HT1080 (cell line): ENCODE results near the gene HDGF. TPM values are rescaled to one million over a fixed set of nuclear protein-coding genes. Genes with fewer than 3 reads are reported as not detected.

Source experiments
- DNase-seq: peaks from one replicate; pipeline ENCODE4 v3.0.0-alpha.2; 2015; ENCODE audit warnings: low read depth
- total RNA-seq: library from RNA; depleted of rRNA; stranded (reverse); fragments of >200 nt; shearing (Covaris generic); gene quantifications from 2 replicates; pipeline ENCODE4 v1.2.3, GENCODE V29; 2014; rRNA removed

Gene HDGF
- total RNA-seq, 1 experiment from 2014 or later = 576 TPM

DNA sequence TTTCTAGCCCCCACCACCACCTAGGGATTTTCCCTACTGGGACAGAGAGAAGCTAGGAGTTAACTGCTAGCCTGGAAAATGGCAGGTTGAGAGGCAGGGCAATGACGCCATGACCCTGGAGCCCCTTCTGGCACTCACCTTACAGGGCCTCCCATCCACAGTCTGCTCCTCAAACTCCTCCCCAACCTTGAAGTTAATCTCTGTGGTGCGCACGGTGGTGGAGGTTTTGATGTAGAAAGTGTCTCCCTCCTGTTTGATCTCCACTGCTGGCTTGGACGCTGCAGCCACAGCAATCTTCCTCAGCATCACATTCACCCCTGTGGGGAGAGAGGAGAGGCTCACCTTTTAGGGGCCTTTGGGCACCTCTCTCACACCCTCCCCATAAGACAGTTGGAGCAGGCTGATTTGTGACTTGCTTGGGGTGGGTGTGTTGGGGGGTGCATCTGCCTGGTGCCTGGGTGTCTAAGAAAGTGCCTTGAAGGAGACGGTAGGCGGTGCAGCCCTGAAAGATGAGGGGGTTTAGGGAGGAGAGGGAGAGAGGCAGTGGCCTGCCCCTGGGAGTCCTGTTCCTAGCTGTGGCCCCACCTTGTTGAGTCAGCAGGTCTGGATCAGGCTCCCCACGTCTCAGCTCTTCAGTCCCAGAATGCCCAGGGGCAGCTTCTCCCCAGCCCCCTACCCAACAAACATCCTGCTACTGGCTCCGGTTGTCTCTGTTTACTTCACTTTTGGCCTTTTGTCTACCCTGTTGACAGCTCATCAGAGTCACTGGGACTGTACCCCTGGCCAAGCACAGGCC is 50.5 kb downstream of the HDGF start:
- DNase-seq = no peak

GRCh38 chr1:156698995-156699394 is 52.5 kb downstream of the HDGF start:
- no peak for DNase-seq

DNA sequence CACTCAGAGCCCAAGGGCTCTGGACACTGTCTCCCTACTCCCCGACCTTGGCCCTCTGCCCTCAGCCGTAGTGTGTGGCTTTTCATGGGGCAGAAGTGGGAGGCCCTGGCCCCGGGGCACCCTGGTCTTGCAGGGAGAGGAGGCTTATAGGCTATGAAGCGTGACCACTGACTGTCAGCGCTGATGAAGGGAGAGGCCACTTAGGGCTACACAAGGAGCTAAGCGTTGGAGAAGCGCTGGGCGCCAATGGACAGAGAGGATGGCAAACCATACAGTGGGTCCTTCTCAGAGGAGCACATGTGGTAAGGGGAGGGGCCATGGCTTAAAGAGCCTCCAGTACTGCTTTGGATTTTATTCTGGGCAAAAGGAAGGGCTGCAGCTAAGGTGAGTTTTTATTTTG is 54.0 kb downstream of the HDGF start:
- DNase-seq = no peak

DNA sequence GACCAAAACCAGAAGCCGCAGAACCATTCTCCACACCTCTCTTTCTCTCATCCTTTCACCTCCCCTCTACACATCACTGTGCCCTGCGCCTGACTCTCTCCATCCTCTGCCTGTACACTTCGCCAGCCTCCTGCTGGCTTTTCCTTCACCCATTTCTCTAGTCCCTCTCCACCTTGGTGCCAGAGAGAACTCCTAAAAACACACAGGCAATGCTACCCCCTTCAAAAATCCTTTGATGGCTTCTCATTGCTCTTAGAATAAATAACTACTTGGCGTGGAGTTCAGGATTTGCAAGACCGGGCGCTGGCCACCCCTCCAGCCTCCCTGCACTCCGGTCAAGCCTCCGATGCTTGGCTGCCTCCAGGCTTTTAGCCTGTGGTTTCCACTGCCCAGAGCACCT is 54.7 kb downstream of the HDGF start:
- DNase-seq = no peak

- DNase-seq = no peak
Observed at GRCh38 chr1:156694690-156694962, 56.8 kb downstream of the HDGF start.

DNA sequence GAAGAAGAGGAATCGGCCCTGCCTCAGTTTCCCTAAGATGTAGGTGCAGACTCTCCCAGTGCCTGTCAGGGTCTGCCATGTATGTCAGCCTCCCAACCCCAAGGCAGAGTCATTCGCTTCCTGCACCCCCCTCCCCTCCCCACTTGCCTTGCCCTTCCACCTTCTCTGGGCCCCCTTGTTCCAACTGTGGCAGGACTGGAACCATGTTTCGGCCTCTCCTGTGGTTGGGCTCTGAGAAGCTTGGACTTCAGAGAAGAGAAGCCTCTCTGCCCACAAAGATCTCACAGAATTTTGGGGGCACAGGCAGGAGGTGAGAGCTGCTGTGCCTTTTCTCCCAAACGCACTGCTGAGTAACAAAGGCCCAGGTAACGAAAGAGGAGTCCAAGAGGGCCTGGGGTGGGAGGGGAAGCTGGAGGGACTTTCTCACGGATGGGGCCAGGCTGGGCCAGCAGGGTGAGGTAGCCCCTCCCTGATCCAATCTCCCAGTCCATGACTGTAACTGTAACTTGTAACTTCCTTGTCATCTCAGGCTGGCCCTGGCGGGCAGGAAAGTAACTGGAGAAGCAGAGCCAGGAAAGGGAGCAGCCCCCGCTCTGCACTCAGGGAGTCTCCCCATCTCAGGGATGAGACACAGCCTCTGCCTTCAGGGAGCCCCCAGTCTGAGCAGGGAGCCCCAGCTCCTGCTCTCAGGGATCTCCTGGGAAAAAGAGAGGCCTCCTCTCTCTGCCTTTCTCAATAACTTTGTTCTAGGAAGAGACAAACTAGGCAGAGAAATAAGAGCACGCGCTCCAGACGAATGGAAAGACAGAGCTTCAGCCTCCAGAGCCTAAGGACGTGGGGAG is 57.4 kb downstream of the HDGF start:
- DNase-seq = no peak

DNA sequence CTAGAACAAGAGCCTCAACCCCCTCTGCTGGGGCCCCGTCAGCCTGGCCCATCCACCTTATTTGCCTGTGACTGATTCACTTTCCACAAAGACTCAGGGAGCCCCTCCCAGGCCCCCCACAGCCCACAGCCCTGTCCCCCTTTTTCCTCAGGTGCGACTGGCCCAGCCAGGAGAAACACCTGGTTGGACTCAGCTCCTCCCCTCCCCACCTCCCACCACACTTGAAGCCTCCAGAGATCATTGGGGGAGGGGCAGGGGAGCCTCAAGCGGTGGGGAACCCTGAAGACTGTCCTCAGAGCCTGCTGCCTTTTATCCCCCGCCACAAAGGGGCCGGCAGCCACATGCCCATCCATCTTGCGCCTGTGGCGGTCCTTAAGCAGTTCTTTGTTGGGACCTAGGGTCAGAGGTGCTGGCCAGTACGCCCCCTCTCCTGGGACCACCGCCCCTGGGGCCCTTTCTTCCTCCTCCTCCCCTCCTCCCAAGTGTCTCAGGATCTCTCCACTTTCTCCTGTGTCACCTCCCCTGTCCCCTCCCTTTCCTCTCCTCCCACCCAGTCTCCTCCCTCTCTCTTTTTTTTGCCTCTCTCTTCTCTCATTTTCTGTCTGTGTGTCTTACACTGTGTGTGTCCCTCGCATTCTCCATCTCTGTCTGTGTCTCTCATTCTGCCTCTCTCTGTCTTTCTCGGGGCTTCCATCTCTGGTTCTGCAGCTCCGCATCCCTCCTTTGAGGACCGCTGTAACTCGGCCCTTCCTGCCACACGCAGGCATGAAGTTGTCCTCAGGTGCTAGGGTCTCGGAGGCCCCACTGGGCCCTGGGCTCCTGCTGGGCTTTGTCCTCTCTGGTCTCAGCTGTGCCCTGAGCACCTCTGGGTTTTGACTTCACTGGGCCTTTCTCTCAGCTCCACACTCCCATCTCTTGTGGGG is 58.3 kb downstream of the HDGF start:
- no peak for DNase-seq

GRCh38 chr1:156692441-156692924 is 59.0 kb downstream of the HDGF start:
- DNase-seq = no peak

Other genes starting within 250 kb of the HDGF start
- 39.5 and 41.8 TPM in 2 replicates for gene IQGAP3, start 179.1 kb downstream of the HDGF start, total RNA-seq
- not detected in 2 replicates for gene TTC24, start 172.0 kb downstream of the HDGF start, total RNA-seq
- 106 and 116 TPM in 2 replicates for gene NAXE, start 159.9 kb downstream of the HDGF start, total RNA-seq
- 42.5 and 52.7 TPM in 2 replicates for gene GPATCH4, start 150.2 kb downstream of the HDGF start, total RNA-seq
- not detected in 2 replicates for gene HAPLN2, start 132.3 kb downstream of the HDGF start, total RNA-seq
- 0.03 TPM in 1 of 2 replicates, not detected in the other for gene BCAN, start 109.6 kb downstream of the HDGF start, total RNA-seq
- 0.03 and 0.13 TPM in 2 replicates for gene NES, start 74.3 kb downstream of the HDGF start, total RNA-seq
- 6.0 and 8.6 TPM in 2 replicates for gene CRABP2, start 46.1 kb downstream of the HDGF start, total RNA-seq
- 10.9 and 15.7 TPM in 2 replicates for gene METTL25B, start 23.2 kb downstream of the HDGF start, total RNA-seq
- 27.6 and 39.8 TPM in 2 replicates for gene ISG20L2, start 22.9 kb downstream of the HDGF start, total RNA-seq
- gene MRPL24, start 10.6 kb downstream of the HDGF start, total RNA-seq = 163 and 192 TPM in 2 replicates
- gene PRCC, start 15.9 kb upstream of the HDGF start, total RNA-seq = 69.5 and 122 TPM in 2 replicates
- gene SH2D2A, start 65.2 kb upstream of the HDGF start, total RNA-seq = 4.6 and 8.2 TPM in 2 replicates
- gene INSRR, start 107.4 kb upstream of the HDGF start, total RNA-seq = not detected in 2 replicates
- 0.60 and 1.3 TPM in 2 replicates for gene NTRK1, start 109.2 kb upstream of the HDGF start, total RNA-seq
- 4.1 and 5.2 TPM in 2 replicates for gene PEAR1, start 142.0 kb upstream of the HDGF start, total RNA-seq
- gene LRRC71, start 169.0 kb upstream of the HDGF start, total RNA-seq = not detected in 2 replicates